Measurements from ENCODE around the gene OSTF1.

OSTF1 gene

DNA sequence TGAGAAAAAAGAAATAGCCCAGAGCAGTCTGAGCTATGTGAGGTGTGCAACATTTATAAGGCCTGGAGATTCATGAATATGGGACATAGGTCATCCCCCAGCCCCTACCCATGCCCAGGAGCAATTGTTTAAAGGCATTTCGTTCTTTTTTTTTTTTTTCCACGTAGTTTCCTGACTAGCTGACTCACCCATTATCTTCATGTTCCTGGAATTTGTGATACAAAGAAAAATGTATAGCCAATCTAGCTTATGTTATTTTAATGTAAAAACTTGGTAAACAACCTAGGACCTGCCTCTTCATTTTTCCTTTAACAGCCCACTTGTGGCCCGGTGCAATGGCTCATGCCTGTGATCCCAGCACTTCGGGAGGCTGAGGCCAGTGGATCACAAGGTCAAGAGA lies 81.3 kb downstream of the OSTF1 start:
- in situ Hi-C loops (cut with MboI; ENCODE audit: low sequenced_read_pairs, unreplicated experiment): no loop called here
- DNase-seq (ENCODE audit: low spot score): no peak

DNA sequence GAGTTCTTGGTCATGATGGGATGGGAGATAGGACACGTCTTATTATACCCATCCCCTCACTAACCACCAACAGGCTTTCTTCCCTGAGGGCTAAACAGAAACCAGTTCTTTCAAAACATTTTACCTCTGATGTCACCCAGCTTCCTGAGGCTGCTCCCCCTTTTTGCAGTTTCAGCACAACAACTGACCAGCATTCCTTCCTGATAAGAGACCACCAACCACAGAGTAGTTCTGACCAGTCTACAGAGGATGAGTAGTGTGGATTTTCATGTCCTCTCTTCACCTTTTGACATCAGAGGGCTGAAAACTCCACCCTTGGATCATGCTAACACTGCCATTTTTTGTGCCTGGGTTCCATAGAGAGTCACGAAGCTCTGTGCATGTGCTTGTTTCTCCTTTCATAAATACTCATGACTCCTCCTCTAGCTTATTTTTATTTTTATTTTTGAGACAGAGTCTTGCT lies 82.6 kb downstream of the OSTF1 start:
- DNase-seq (ENCODE audit: low spot score): no peak
- TF ChIP-seq, protein P1, sequence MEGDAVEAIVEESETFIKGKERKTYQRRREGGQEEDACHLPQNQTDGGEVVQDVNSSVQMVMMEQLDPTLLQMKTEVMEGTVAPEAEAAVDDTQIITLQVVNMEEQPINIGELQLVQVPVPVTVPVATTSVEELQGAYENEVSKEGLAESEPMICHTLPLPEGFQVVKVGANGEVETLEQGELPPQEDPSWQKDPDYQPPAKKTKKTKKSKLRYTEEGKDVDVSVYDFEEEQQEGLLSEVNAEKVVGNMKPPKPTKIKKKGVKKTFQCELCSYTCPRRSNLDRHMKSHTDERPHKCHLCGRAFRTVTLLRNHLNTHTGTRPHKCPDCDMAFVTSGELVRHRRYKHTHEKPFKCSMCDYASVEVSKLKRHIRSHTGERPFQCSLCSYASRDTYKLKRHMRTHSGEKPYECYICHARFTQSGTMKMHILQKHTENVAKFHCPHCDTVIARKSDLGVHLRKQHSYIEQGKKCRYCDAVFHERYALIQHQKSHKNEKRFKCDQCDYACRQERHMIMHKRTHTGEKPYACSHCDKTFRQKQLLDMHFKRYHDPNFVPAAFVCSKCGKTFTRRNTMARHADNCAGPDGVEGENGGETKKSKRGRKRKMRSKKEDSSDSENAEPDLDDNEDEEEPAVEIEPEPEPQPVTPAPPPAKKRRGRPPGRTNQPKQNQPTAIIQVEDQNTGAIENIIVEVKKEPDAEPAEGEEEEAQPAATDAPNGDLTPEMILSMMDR (IDR thresholded peaks at IDR 0.05; ENCODE audit: borderline replicate concordance, control extremely low read depth, extremely low read depth, insufficient read depth, missing control alignments): no peak
- in situ Hi-C loops (cut with MboI; ENCODE audit: low sequenced_read_pairs, unreplicated experiment): no loop called here

More for the DNA sequence above, 81.3 kb downstream of the OSTF1 start:
- TF ChIP-seq, protein P1 (IDR thresholded peaks at IDR 0.05; ENCODE audit: borderline replicate concordance, control extremely low read depth, extremely low read depth, insufficient read depth, missing control alignments): no peak

DNA sequence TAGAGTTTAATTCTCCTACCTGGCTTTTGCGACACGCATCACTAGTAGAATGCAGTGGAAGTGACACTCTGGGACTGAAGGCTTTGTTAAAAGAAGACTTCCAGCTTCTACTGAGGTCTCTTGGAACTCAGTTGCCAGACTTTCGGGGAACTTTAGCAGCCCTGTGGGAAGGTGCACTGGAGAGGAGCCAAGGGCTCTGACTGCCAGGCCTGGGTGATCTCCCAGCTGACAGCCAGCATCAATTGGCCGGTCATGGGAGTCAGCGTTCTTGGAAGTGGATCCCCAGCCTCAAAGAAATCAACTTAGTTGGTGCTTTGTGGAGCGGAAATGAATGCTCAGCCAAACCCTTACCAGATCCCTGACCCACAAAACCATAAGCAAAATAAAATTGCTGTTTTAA lies 87.1 kb downstream of the OSTF1 start:
- in situ Hi-C loops (cut with MboI; ENCODE audit: low sequenced_read_pairs, unreplicated experiment): no loop called here
- no peak for DNase-seq (ENCODE audit: low spot score)
- TF ChIP-seq, protein P1 (IDR thresholded peaks at IDR 0.05; ENCODE audit: borderline replicate concordance, control extremely low read depth, extremely low read depth, insufficient read depth, missing control alignments): no peak

DNA sequence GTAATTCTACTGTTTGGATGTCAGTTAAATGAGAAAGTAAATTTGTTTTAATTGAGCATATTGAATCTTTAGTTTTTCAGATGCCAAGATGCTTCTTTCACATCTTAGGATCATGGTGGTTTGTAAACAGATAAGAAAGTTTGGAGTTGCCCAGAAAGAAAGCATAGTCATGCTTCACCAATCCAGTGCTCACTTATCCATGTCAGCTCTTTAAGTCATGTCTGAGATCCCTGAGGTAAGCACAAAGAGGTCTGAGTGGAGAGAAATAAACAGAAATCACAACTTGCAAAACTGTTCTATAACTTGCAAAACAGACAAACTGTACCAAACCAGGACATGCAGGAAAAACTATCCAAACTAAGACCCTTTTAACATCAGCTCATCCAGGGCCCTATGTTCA lies 87.7 kb downstream of the OSTF1 start:
- TF ChIP-seq, protein P1 (IDR thresholded peaks at IDR 0.05; ENCODE audit: borderline replicate concordance, control extremely low read depth, extremely low read depth, insufficient read depth, missing control alignments): no peak
- in situ Hi-C loops (cut with MboI; ENCODE audit: low sequenced_read_pairs, unreplicated experiment): no loop called here
- DNase-seq (ENCODE audit: low spot score): no peak

DNA sequence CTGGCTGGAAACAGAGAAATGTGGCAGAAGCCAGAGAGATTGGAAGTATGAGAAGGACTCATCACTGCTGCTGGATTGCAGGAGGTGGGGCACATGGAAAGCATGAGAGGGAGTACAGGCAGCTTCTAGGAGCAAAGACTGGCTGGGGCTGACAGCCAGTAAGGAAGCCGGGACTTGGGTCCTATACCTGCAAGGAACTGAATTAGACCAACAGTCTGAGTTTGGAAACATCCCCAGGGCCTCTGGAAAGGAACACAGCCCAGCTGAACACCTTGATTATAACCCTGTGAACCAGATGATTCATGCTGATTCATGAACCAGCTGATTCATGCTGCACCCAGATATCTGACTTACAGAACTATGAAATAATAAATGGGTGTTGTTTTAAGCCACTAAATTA lies 93.4 kb downstream of the OSTF1 start:
- in situ Hi-C loops (cut with MboI; ENCODE audit: low sequenced_read_pairs, unreplicated experiment): no loop called here
- TF ChIP-seq, protein P1 (IDR thresholded peaks at IDR 0.05; ENCODE audit: borderline replicate concordance, control extremely low read depth, extremely low read depth, insufficient read depth, missing control alignments): no peak
- no peak for DNase-seq (ENCODE audit: low spot score)

DNA sequence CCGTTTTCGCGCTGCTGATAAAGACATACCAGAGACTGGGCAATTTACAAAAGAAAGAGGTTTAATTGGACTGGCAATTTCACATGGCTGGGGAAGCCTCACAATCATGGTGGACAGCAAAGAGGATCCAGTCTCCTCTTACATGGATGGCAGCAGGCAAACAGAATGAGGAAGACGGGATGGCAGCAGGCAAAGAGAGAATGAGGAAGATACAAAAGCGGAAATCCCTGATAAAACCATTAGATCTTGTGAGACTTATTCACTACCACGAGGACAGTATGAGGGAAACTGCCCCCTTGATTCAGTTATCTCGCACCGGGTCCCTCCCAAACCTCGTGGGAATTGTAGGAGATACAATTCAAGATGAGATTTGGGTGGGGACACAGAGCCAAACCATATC lies 95.0 kb downstream of the OSTF1 start:
- in situ Hi-C loops (cut with MboI; ENCODE audit: low sequenced_read_pairs, unreplicated experiment): no loop called here
- DNase-seq (ENCODE audit: low spot score): no peak
- TF ChIP-seq, protein P1 (IDR thresholded peaks at IDR 0.05; ENCODE audit: borderline replicate concordance, control extremely low read depth, extremely low read depth, insufficient read depth, missing control alignments): no peak

DNA sequence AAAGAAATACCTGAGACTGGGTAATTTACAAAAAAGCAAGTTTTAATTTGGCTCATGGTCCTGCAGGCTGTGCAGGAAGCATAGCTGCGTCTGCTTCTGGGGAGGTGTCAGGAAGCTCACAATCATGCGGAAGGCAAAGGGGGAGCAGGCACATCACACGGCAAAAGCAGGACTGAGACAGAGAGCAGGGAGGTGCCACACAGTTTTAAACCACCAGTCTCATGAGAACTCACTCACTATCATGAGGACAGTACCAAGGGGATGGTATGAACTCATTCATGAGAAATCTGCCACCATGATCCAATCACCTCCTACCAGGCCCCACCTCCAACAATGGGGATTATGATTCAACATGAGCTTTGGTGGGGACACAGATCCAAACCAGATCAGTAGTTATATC lies 96.2 kb downstream of the OSTF1 start:
- DNase-seq (ENCODE audit: low spot score): no peak
- TF ChIP-seq, protein P1 (IDR thresholded peaks at IDR 0.05; ENCODE audit: borderline replicate concordance, control extremely low read depth, extremely low read depth, insufficient read depth, missing control alignments): no peak
- in situ Hi-C loops (cut with MboI; ENCODE audit: low sequenced_read_pairs, unreplicated experiment): no loop called here

Data from GM13976 (cell line).